HUES48 (cell line): Measurements from ENCODE around the gene TBC1D9B.
"Not testable (repeated sequence)": the region's sequence is repeated elsewhere in the genome, so short reads cannot be mapped to it uniquely, and the experiment has no call there.

ENCODE experiments used
- H3K27ac ChIP-seq: one replicate; pipeline ENCODE4 v1.7.0; 2013; ENCODE audit warnings: low read depth, low read length, inconsistent platforms
- H3K27me3 ChIP-seq: 2 replicates; pipeline ENCODE4 v1.6.1; 2013; ENCODE audit warnings: mild to moderate bottlenecking, low read length; ENCODE audit not compliant: control insufficient read depth, insufficient read depth
- H3K36me3 ChIP-seq: 2 replicates; pipeline ENCODE4 v1.6.1; 2013; ENCODE audit warnings: low read length; ENCODE audit not compliant: control insufficient read depth, insufficient read depth
- H3K4me1 ChIP-seq: 2 replicates; pipeline ENCODE4 v1.6.1; 2013; ENCODE audit warnings: mild to moderate bottlenecking, low read length; ENCODE audit not compliant: control insufficient read depth, insufficient read depth
- H3K4me3 ChIP-seq: 2 replicates; pipeline ENCODE4 v1.5.1; 2013; ENCODE audit warnings: mild to moderate bottlenecking, low read depth, low read length
- H3K9ac ChIP-seq: 2 replicates; pipeline ENCODE4 v1.6.1; 2013; ENCODE audit warnings: mild to moderate bottlenecking, low read depth, low read length, moderate library complexity
- H3K9me3 ChIP-seq: 2 replicates; pipeline ENCODE4 v1.6.1; 2013; ENCODE audit warnings: low read length; ENCODE audit not compliant: control insufficient read depth, insufficient read depth

TBC1D9B gene

GRCh38 chr5:179874136-179874535 is 33.6 kb downstream of the TBC1D9B start:
- Histone ChIP-seq H3K27me3 (no peaks in the 10 kb centered on the region), H3K36me3 (peaks cover 72% of the 10 kb centered on the region), H3K4me1 (no peaks in the 10 kb centered on the region), H3K27ac (no peak overlapping the region), H3K9me3 (no peaks in the 10 kb centered on the region), H3K9ac (no peak overlapping the region), H3K4me3 (no peak overlapping the region)

GRCh38 chr5:179873588-179874110 is 34.0 kb downstream of the TBC1D9B start:
- no peak overlapping the region for H3K9ac ChIP-seq
- peaks cover 68% of the 10 kb centered on the region for H3K36me3 ChIP-seq
- no peaks in the 10 kb centered on the region for H3K4me1 ChIP-seq
- H3K27me3 ChIP-seq, result no peaks in the 10 kb centered on the region
- no peaks in the 10 kb centered on the region for H3K9me3 ChIP-seq
- H3K27ac ChIP-seq, result no peak overlapping the region
- H3K4me3 ChIP-seq, result no peak overlapping the region

- Histone ChIP-seq H3K9ac (no peak overlapping the region), H3K9me3 (no peaks in the 10 kb centered on the region), H3K4me1 (no peaks in the 10 kb centered on the region), H3K27me3 (no peaks in the 10 kb centered on the region), H3K36me3 (peaks cover 62% of the 10 kb centered on the region), H3K27ac (no peak overlapping the region), H3K4me3 (no peak overlapping the region)
These were observed 34.7 kb downstream of the TBC1D9B start for GRCh38 chr5:179872828-179873575.

- H3K4me1 ChIP-seq, result no peaks in the 10 kb centered on the region
- H3K27me3 ChIP-seq, result no peaks in the 10 kb centered on the region
- no peaks in the 10 kb centered on the region for H3K9me3 ChIP-seq
- H3K36me3 ChIP-seq, result peaks cover 57% of the 10 kb centered on the region
- H3K27ac ChIP-seq, result no peak overlapping the region
- no peak overlapping the region for H3K9ac ChIP-seq
- no peak overlapping the region for H3K4me3 ChIP-seq
These were observed 35.5 kb downstream of the TBC1D9B start for GRCh38 chr5:179872055-179872827.

GRCh38 chr5:179871533-179871932 is 36.2 kb downstream of the TBC1D9B start:
- H3K36me3 ChIP-seq, result peaks cover 62% of the 10 kb centered on the region
- not testable (repeated sequence) for H3K9me3 ChIP-seq, H3K27ac ChIP-seq, H3K27me3 ChIP-seq, H3K9ac ChIP-seq, H3K4me1 ChIP-seq, H3K4me3 ChIP-seq

GRCh38 chr5:179870952-179871351 is 36.7 kb downstream of the TBC1D9B start:
- peaks cover 58% of the 10 kb centered on the region for H3K36me3 ChIP-seq
- H3K4me3 ChIP-seq, result no peak overlapping the region
- no peak overlapping the region for H3K27ac ChIP-seq
- no peaks in the 10 kb centered on the region for H3K27me3 ChIP-seq
- H3K9ac ChIP-seq, result no peak overlapping the region
- no peaks in the 10 kb centered on the region for H3K4me1 ChIP-seq
- no peaks in the 10 kb centered on the region for H3K9me3 ChIP-seq

- no peaks in the 10 kb centered on the region for H3K27me3 ChIP-seq
- no peaks in the 10 kb centered on the region for H3K9me3 ChIP-seq
- H3K4me3 ChIP-seq, result no peak overlapping the region
- H3K4me1 ChIP-seq, result no peaks in the 10 kb centered on the region
- H3K36me3 ChIP-seq, result peaks cover 55% of the 10 kb centered on the region
- H3K9ac ChIP-seq, result no peak overlapping the region
- no peak overlapping the region for H3K27ac ChIP-seq
These were observed 37.2 kb downstream of the TBC1D9B start for GRCh38 chr5:179870403-179870903.

GRCh38 chr5:179869641-179870402 is 37.9 kb downstream of the TBC1D9B start:
- H3K4me3 ChIP-seq, result no peak overlapping the region
- no peaks in the 10 kb centered on the region for H3K27me3 ChIP-seq
- peaks cover 55% of the 10 kb centered on the region for H3K36me3 ChIP-seq
- no peaks in the 10 kb centered on the region for H3K9me3 ChIP-seq
- H3K4me1 ChIP-seq, result no peaks in the 10 kb centered on the region
- H3K9ac ChIP-seq, result no peak overlapping the region
- peak overlapping the region; percentile 60 for H3K27ac ChIP-seq

GRCh38 chr5:179869101-179869500 is 38.6 kb downstream of the TBC1D9B start:
- no peaks in the 10 kb centered on the region for H3K4me1 ChIP-seq
- H3K36me3 ChIP-seq, result peaks cover 51% of the 10 kb centered on the region
- no peak overlapping the region for H3K9ac ChIP-seq

GRCh38 chr5:179868541-179868940 is 39.2 kb downstream of the TBC1D9B start:
- Histone ChIP-seq H3K9ac (no peak overlapping the region), H3K9me3 (no peaks in the 10 kb centered on the region), H3K4me1 (no peaks in the 10 kb centered on the region), H3K36me3 (peaks cover 52% of the 10 kb centered on the region), H3K27ac (no peak overlapping the region), H3K4me3 (no peak overlapping the region), H3K27me3 (no peaks in the 10 kb centered on the region)

More at GRCh38 chr5:179869101-179869500, 38.6 kb downstream of the TBC1D9B start:
- H3K4me3 ChIP-seq, result no peak overlapping the region
- peak overlapping the region; percentile 60 for H3K27ac ChIP-seq
- H3K9me3 ChIP-seq, result no peaks in the 10 kb centered on the region
- H3K27me3 ChIP-seq, result no peaks in the 10 kb centered on the region
